Aorta (tissue), 5 donors: ENCODE measurements around the gene SH3RF3. TPM values are rescaled to one million over a fixed set of nuclear protein-coding genes. Genes with fewer than 3 reads are reported as not detected.
A peak's percentile ranks its signal among the peaks of the same experiment; 100 is the strongest.

ENCODE experiments used
- ATAC-seq: fragments of 200-7000 bp; cut with Tn5 transposase; one replicate; pipeline ENCODE4 v1.9.1; 2022; ENCODE audit warnings: moderate library complexity; ENCODE audit not compliant: low FRiP score
- DNase-seq, 2 donors: peaks; one replicate each; pipeline ENCODE4 v3.0.0-alpha.2; 2020
- H3K27ac ChIP-seq, 2 donors: one replicate each; pipeline ENCODE4 v1.5.1; 2013; ENCODE audit warnings: low read length in 2 of 2, mild to moderate bottlenecking in 2 of 2, moderate library complexity in 2 of 2, control low read depth in 1 of 2, inconsistent platforms in 1 of 2, low read depth in 1 of 2
- H3K27me3 ChIP-seq, 2 donors: one replicate each; pipeline ENCODE4 v1.6.1; 2013; ENCODE audit warnings: control low read depth in 1 of 2, low read length in 1 of 2, mild to moderate bottlenecking in 1 of 2, moderate library complexity in 1 of 2; ENCODE audit not compliant: insufficient read depth in 2 of 2, control insufficient read depth in 1 of 2
- H3K36me3 ChIP-seq, 2 donors: one replicate each; pipeline ENCODE4 v1.6.1; 2013; ENCODE audit warnings: control low read depth in 1 of 2, low read length in 1 of 2, mild to moderate bottlenecking in 1 of 2; ENCODE audit not compliant: insufficient read depth in 2 of 2, control insufficient read depth in 1 of 2
- H3K4me1 ChIP-seq, 2 donors: one replicate each; pipeline ENCODE4 v1.6.1; 2013; ENCODE audit warnings: low read length in 2 of 2, control low read depth in 1 of 2, mild to moderate bottlenecking in 1 of 2, moderate library complexity in 1 of 2; ENCODE audit not compliant: insufficient read depth in 2 of 2, control insufficient read depth in 1 of 2
- H3K4me3 ChIP-seq, 2 donors: one replicate each; pipeline ENCODE4 v1.5.1; 2013; ENCODE audit warnings: low read length in 2 of 2, control low read depth in 1 of 2, mild to moderate bottlenecking in 1 of 2
- H3K9me3 ChIP-seq: one replicate; pipeline ENCODE4 v1.6.1; 2013; ENCODE audit warnings: mild to moderate bottlenecking, low read length; ENCODE audit not compliant: control insufficient read depth
- WGBS, 2 donors: extraction: QIAGEN DNeasy Blood & Tissue Kit; methylation state at CpG; one replicate each; pipeline ENCODE4 v1.1.7; 2013; 5-methylcytosine and 5-hydroxymethylcytosine counted together
- intact Hi-C, 2 donors: fragments of 100-400 bp; cut with DNase I; formaldehyde crosslinking; loops; one replicate each; pipeline versions ENCODE4 v1.14.2 to v1.15.0; 2022
- polyA plus RNA-seq, 2 donors: library from polyadenylated mRNA; stranded (reverse); fragments of 200-250 nt; gene quantifications; one replicate each; pipeline ENCODE4 v1.2.3, GENCODE V29; 2013
- total RNA-seq, 2 donors: library from RNA; stranded (reverse); fragmentation: NEBNext Ultra II Directional; extraction: Animal tissue kit (Norgen Biotek cat#: 25700); gene quantifications; one replicate each; pipeline ENCODE4 v1.2.1, GENCODE V29; 2021
- donor health status: healthy with polysubstance abuse.
- donor health status: Bipolar disorder and iron deficiency.
- donor health status: DM: no; HTN: no; CAD: no.
- donor health status: DM: no; HTN: no; CAD: no.
- donor health status: DM: yes; HTN: yes; CAD: no.

Gene SH3RF3
- total and polyA plus RNA-seq, 4 donors = 3.1 to 24.4 (median 18.0) TPM

- 92 to 94% methylated on average over 4 of the region's 4 CpGs for WGBS, 2 donors
- no peak for ATAC-seq
- Histone ChIP-seq H3K36me3 (no peaks in the 10 kb centered on the region), H3K27me3 (no peaks in the 10 kb centered on the region), H3K4me1 (no peaks in the 10 kb centered on the region), H3K9me3 (no peaks in the 10 kb centered on the region), H3K4me3 (no peak overlapping the region), H3K27ac (no peak overlapping the region)
- intact Hi-C loops = no loop called here
- peak in 1 of 2 donors; percentile 13 for DNase-seq
Observed at GRCh38 chr2:109123586-109124201, 5.3 kb upstream of the SH3RF3 start.

- no peak overlapping the region for H3K27ac ChIP-seq
- no peaks in the 10 kb centered on the region for H3K36me3 ChIP-seq
- 67 to 74% methylated on average over 10 of the region's 10 CpGs for WGBS, 2 donors
- ATAC-seq = no peak
- intact Hi-C loops = loop anchor here (5.0 kb wide), 2 partner anchors 197 to 372 kb away; no protein-coding TSS in a partner anchor
- no peaks in the 10 kb centered on the region for H3K4me1 ChIP-seq
- H3K4me3 ChIP-seq = no peak overlapping the region
- H3K9me3 ChIP-seq = no peaks in the 10 kb centered on the region
- DNase-seq = peak; percentile 56 to 80
- no peaks in the 10 kb centered on the region for H3K27me3 ChIP-seq
Observed at GRCh38 chr2:109124982-109125592, 3.9 kb upstream of the SH3RF3 start.

- Histone ChIP-seq H3K9me3 (no peaks in the 10 kb centered on the region), H3K27me3 (no peaks in the 10 kb centered on the region), H3K4me1 (no peaks in the 10 kb centered on the region), H3K27ac (no peak overlapping the region), H3K36me3 (no peaks in the 10 kb centered on the region), H3K4me3 (no peak overlapping the region)
- intact Hi-C loops = loop anchor here (2.0 to 5.0 kb wide), 3 partner anchors 196 to 385 kb away; no protein-coding TSS in a partner anchor
- 59 to 68% methylated on average over 12 of the region's 12 CpGs for WGBS, 2 donors
- DNase-seq (peak in 1 of 2 donors; percentile 47), ATAC-seq (no peak)
Observed at GRCh38 chr2:109125593-109126500, 3.2 kb upstream of the SH3RF3 start.

- intact Hi-C loops = loop anchor here (2.0 to 5.0 kb wide), 3 partner anchors 196 to 384 kb away; no protein-coding TSS in a partner anchor
- no peak for ATAC-seq
- 91 to 96% methylated on average over 5 of the region's 5 CpGs for WGBS, 2 donors
Observed at GRCh38 chr2:109126501-109126860, 2.5 kb upstream of the SH3RF3 start.

GRCh38 chr2:109127556-109127955 lies 1.4 kb upstream of the SH3RF3 start:
- Histone ChIP-seq H3K4me3 (no peak overlapping the region), H3K27me3 (no peaks in the 10 kb centered on the region), H3K9me3 (no peaks in the 10 kb centered on the region), H3K27ac (no peak overlapping the region), H3K4me1 (no peaks in the 10 kb centered on the region), H3K36me3 (no peaks in the 10 kb centered on the region)
- ATAC-seq = no peak
- 73 to 76% methylated on average over 10 of the region's 10 CpGs for WGBS, 2 donors
- intact Hi-C loops = loop anchor here (2.0 to 5.0 kb wide), 3 partner anchors 195 to 383 kb away; no protein-coding TSS in a partner anchor
- DNase-seq = peak in 1 of 2 donors; percentile 54

More at GRCh38 chr2:109126501-109126860, 2.5 kb upstream of the SH3RF3 start:
- DNase-seq = peak in 1 of 2 donors; percentile 25
- Histone ChIP-seq H3K27ac (no peak overlapping the region), H3K27me3 (no peaks in the 10 kb centered on the region), H3K36me3 (no peaks in the 10 kb centered on the region), H3K9me3 (no peaks in the 10 kb centered on the region), H3K4me1 (no peaks in the 10 kb centered on the region), H3K4me3 (no peak overlapping the region)

- DNase-seq = peak; percentile 89 to 95
- intact Hi-C loops = loop anchor here (1.0 to 5.0 kb wide), 6 partner anchors 37 to 382 kb away; no protein-coding TSS in a partner anchor
- H3K4me3 ChIP-seq = peak overlapping the region; percentile 58 to 81
Observed at GRCh38 chr2:109128048-109128615, 873 bp upstream of the SH3RF3 start.

GRCh38 chr2:109129356-109129920 lies 433 bp downstream of the SH3RF3 start:
- no peaks in the 10 kb centered on the region for H3K36me3 ChIP-seq
- H3K27ac ChIP-seq = peak overlapping the region in 1 of 2 donors; percentile 69
- no peaks in the 10 kb centered on the region for H3K9me3 ChIP-seq
- DNase-seq (peak; percentile 60 to 81), ATAC-seq (peak; percentile 63)
- H3K4me3 ChIP-seq = peak overlapping the region; percentile 58 to 81
- H3K4me1 ChIP-seq = peaks cover 0 to 2% of the 10 kb centered on the region in 2 donors
- WGBS, 2 donors = 0 to 1% methylated on average over 52 to 70 of the region's 70 CpGs
- no peaks in the 10 kb centered on the region for H3K27me3 ChIP-seq
- intact Hi-C loops = loop anchor here (2.0 to 5.0 kb wide), 4 partner anchors 35 to 368 kb away; no protein-coding TSS in a partner anchor

More at GRCh38 chr2:109128048-109128615, 873 bp upstream of the SH3RF3 start:
- H3K9me3 ChIP-seq = no peaks in the 10 kb centered on the region
- H3K27me3 ChIP-seq = no peaks in the 10 kb centered on the region
- ATAC-seq = peak; percentile 87
- no peaks in the 10 kb centered on the region for H3K36me3 ChIP-seq
- 0% methylated on average over 63 of the region's 63 CpGs for WGBS, 2 donors
- peak overlapping the region; percentile 62 to 69 for H3K27ac ChIP-seq
- no peaks in the 10 kb centered on the region for H3K4me1 ChIP-seq
